GM04504 (cell line): ENCODE results near the gene MAP4.
"Not testable (repeated sequence)": the region's sequence is repeated elsewhere in the genome, so short reads cannot be mapped to it uniquely, and the experiment has no call there.

ENCODE experiments used
- DNase-seq: peaks from one replicate; pipeline ENCODE4 v3.0.0-alpha.2; 2012; ENCODE audit warnings: low read depth

The MAP4 gene

DNA sequence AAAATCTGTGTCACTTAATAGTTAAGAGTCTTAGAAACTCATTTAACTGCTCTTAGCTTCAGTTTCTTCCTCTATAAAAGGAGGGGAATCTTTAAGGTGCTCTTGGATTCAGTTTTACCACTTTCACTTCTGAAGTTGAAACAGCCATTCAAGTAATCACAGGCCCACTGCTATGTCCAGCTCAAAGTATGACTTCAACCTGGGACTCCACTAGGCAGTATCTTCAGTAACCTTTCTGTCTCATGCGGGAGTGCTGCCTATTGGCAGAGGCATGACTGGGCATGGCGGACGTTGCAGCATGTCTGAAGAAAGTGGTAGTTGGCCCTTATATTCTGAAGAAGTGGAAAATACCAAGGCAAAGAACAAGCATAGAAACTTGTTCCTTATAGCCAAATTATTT is 121.0 kb downstream of the MAP4 start:
- no peak for DNase-seq

DNA sequence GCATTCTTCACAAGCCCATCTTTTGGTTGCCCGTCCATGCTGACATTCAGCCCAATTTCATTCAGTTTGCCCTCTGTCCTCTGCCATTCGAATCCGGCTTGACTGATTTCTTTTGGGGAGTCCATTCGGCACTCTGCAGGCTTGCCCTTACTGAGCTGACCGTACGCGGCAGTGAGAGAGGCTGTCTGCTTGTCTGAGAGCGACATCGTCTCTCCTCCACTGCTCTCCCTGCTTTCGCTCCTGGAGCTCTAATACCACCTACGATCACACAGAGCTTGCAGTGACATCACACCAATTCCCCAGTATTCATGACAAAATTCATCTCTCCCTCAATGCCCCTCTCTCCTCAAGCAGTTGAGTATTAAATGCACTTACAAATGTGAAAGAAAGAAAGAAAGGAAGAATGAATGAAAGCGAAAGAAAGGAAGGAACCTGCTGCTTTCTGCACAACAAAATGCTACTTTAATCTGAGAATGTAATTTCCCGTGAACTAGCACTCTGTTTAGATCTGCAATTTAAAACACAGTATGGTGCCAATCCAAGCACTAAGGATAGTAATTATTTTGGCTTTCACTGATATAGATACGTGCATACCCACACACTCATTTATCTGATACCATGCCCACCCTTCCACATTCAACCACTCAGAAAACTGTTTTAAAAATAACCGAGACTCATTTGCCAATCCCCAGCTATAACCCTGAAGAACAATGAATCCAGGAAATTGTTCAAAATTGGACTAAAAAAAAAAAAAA is 123.8 kb downstream of the MAP4 start:
- no peak for DNase-seq

DNA sequence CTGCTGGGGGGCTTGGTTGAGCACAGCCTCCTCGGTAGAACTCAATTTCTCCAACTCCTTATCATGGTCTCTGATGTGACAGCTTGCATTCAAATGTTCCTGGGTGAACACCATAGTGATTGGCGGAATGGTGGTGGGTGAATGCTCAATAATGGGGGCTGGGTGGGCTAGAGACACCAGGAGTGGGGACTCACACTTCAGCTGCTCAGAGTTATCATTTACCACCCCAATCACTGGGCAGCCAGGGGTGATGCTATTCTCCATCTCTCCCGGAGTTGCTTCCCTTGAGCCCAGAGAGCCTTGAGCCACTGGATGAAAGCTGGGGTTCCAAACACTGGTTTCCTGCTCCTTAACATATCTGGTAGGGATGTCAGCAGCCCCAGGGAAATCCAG is 124.6 kb downstream of the MAP4 start:
- DNase-seq, result no peak

DNA sequence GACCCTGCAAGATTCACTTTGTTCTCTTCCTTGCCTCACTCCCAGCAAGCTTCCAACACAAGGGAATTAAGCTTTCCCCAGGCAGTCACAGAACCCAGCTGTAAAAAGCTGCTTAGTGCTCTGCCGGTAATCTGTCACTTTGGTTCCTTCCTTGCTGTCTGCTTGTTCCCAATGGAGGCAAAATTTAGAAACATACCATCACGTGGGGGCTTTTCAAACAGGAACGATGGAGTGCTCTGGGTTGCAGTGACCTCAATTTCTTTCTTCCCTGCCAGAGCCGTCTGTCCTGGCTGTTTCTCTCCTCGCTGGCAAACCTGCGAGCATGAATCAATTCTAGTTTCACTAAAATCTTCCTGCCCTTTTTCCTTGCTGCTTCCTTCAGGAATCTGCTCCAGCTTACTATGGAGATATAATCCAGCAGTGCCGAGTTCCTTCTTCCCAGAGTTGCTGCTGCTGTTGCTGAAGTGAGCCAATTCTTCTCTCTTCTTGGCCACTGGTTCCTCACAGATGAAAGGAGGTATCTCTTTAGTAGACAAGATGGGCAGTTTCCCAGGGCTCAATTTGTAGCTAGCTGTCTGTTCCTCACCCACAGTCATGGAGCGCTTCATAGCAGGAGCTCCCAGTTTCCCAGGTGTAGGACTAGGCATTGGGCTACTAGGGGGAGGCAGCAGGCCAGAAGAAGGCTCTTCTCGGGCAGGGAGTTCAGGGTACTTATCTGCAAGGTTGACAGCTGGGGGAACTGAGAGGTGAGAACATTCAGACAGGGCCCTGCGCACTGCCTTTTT is 125.2 kb downstream of the MAP4 start:
- no peak for DNase-seq

DNA sequence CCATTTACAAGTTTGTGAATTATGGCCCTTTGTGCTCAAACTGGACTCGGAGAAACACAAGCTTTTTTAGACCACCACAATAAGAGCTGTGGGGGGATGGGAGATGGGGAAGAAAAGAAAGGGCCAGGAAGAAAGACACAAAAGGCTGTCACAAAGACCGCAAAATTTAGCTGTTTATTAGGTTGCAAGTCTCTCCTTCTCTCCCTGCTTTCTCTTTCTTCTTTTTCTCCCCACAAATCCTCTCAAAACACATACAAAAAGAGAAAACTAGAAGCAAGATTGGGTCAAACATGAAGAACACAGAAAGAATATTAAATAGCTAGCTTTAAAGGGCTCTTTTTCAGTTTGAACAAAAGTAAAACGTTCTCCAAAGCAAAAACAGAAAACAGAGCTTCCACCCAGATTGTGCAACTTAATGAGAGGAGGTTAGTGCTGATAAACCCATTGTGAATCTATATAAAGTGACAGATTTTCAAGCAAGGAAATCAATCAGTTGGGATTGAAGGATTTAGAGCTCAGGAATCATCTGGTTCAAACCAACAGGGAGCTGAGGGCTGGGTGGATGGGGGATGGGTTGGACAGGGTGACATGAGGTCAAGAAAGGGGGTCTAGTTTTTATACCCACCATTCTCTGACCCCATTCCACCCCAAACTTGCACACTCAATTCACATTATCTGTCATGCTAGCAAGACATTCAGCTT is 125.9 kb downstream of the MAP4 start:
- DNase-seq, result no peak

DNA sequence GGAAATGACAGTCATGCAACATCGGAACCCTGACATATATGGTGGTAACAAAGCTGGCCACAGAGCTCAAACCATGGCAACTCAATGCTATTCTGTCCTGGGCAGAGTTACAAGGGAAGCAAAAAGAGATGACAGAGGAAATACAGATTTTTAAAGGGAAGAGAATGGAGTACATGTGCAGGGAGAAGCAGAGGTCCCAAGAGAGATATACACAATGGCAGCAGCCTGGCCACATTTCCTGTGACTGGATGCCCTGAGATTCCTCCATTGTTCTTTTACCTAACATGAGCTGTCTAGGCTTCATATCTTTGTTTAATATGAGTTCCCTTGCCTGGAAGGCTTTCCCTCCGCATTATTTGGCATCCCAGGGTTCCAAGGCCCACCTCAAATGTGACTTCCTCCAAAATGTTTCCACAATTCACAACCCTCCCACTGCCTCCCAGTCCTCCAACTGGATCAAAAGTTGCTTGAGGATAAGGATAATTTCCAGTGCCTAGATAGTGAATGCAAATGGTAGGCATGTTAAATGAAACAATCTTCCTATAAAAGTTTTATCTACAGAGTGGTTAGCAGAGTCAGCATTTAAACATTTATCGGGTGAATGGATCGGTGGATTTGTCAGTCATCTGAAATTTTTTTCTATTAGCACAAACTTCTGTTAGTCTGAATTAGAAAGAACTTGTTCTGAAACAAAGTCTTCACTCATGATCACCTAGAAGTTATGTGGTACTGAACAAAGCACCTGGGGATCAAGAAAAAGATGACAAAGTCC is 127.0 kb downstream of the MAP4 start:
- no peak for DNase-seq

DNA sequence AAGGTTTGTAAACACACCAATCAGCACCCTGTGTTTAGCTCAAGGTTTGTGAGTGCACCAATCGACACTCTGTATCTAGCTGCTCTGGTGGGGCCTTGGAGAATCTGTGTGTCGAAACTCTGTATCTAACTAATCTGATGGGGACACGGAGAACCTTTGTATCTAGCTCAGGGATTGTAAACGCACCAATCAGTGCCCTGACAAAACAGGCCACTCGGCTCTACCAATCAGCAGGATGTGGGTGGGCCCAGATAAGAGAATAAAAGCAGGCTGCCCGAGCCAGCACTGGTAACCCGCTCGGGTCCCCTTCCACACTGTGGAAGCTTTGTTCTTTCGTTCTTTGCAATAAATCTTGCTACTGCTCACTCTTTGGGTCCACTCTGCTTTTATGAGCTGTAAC is 128.2 kb downstream of the MAP4 start:
- not testable (repeated sequence) for DNase-seq

DNA sequence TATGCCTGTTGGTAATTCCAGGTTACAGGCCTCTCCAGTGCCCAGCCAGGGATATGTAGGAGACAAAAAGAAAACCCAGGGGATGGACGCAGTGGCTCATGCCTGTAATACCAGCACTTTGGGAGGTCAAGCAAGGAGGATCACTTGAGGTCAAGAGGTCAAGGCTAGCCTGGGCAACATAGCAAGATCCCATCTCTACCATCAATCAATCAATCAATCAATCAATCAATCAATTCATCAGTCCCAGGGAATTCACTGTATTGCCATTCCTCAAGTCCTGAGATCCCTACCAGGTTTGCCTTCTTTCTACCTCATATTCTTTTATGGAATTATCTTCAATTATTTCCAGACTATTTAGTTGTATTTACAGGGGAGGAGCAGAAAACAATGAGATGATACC is 131.0 kb downstream of the MAP4 start:
- DNase-seq, result no peak

DNA sequence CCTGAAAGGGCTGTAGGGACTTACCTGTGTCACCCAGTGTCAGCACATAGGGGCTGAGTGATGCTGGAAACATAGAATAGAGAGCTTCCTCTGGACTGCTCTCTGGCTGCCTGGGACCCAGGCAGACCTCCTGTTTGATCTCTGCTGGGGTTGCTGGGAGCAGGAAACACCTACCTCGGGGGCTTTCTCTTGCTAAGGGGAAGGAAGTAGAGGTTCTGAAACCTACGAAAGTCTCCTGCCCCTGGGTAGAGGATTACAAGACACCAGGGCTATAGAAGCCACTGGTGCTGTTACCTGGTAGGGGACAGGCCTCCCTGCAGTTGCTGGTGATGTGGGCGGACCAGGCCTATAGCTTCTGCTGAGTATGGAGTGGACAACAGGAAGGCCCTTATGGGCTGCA is 131.6 kb downstream of the MAP4 start:
- DNase-seq, result no peak

DNA sequence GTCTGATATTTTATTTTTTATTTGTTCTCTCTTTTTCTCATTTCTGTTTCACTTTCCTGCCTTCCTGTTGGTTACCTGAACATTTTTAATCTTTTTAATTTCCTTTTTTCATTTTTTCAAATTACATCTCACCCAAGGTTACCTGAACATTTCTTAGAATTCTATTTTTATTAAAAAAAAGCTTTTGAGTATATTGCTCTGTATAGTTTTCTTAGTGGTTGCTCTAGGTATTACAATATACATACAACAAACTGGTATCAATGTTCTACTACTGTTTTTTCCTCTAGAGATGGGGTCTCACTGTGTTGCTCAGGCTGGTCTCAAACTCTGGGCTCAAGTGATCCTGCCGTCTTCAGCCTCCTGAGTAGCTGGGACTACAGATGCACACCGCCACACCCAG is 133.9 kb downstream of the MAP4 start:
- no peak for DNase-seq

DNA sequence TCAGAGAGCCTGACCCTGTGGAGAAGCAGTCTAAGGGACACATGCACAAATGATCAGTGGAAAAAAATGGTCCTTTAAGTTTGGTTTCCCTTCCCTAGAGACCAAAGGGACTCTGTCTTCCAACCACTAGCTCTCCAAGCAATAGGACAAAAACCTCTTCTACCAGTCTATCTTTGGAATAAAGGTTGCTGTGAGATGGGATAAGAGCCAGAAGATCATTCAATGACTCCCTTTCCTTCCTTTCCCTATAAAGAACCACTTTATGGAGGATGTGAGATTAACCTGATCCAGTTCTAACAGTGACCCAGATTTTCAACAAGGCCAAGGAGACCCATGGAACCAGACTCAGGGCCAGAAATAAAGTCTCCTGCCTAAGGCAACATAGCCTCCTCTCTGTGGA is 138.5 kb downstream of the MAP4 start:
- no peak for DNase-seq

DNA sequence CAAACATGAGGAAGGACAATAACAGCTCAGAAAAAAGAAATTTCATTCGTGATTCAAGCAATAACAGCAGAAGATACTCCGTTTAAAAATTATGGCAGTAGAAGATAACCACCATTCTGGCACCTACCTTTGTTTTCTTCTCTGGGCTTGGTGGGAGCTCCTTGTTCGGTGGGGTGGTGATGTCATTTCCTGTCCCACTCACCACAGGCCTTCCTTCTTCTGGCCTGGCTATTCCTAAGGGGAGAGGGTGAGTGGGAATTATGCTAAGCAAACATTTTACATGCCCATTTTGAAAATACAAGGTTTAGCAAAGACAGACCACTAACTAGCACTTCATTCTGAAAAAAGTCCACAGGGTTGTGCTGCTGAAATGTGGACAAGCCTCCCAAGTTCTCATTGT is 138.9 kb downstream of the MAP4 start:
- no peak for DNase-seq

DNA sequence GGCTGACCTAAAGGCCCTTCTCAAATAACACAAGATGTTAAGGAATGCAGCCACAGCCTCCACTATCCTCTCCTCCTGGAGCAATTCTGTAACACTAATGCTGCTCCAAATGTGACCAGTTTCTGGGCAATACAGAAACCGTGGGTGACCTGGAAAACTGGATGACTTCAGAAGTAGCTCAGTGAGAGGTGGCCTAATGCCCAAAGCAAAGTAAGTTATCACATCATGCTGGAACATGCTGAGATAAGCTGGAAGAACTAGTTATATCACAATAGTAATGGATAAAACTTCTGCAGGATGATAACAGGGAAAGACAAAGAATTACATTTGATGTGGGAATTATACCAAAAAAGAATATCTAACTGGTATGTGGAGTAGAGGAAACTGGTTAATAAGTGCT is 141.3 kb downstream of the MAP4 start:
- DNase-seq, result no peak

DNA sequence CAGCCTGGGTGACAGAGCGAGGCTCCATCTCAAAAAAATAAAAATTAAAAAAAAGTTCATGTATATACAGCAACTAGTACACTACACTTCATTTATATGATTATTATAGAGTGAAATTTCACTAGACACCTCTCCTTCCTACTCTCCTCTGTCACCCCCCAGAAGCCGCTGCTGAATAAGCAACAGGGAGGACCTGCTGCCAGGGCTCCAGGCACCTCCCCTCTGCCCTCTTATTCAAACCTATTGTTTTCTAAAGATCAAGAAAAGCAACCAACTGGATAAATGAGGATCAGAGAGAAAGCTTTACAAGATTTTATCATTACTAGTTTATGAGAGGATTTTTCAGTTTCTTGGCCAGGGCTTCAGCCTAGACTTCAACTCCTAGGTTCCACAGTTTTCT is 141.8 kb downstream of the MAP4 start:
- no peak for DNase-seq

DNA sequence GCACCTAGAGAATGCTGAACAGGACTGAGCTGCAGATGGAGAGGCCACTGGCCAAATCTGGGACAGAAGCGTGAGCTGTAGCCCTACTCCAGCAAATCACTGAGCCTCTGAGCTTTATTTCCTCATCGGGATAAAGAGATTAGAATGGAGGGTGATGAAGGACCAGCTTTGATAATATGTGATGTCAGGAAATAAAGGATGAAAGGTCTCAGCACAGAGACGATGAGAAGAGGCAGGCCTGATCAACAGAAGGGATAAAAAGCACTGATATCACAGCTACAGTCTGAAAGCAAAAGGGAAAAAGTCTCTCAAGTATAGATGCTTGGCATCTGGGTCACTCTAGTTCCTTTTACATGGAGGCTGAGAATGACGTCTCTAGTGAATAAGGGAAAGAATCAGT is 143.3 kb downstream of the MAP4 start:
- DNase-seq, result no peak

DNA sequence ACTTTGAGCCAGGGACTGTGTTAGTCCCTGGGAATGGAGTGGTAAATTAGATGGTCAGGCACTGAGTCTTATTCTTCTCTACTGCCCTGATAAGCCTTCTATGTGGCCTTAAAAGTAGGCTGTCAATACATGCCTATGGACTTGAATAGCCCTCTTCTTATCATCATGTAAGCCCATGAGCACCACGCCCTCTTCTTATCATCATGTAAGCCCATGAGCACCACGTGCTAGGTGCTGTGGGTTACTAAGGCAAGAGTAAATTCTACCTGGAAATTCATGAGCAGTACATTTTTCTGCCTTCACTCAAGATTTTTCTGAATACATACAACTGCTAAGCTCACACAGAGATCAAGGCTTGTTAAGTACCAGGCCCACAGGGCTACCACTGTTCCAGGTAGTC is 144.8 kb downstream of the MAP4 start:
- no peak for DNase-seq

DNA sequence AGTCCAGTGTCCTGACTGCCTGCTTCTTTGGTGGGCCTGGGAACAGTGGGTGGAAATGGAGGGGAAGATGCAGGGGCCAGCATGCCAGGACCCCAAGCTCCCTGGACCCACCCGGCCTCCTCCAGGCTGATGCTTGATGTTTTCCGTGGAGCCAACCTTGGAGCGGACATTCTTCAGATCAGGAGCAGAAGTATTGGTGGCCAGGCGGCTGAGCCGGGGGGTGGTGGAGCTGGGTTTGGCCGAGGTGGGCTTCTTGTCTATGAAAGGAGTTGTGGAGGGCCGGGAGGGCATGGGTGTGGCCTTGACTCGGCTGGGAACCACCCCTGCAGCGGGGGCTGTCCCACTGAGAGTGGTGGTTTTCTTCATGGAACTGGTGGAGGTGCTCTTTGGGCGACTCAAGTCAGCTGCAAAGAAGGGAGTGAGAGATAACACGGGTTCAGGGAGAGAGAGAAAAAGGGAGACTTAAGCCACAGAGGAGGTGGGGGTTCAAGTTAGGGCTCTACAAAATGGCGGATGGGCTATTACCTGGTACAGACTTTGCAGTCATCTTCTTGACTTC is 145.4 kb downstream of the MAP4 start:
- no peak for DNase-seq

DNA sequence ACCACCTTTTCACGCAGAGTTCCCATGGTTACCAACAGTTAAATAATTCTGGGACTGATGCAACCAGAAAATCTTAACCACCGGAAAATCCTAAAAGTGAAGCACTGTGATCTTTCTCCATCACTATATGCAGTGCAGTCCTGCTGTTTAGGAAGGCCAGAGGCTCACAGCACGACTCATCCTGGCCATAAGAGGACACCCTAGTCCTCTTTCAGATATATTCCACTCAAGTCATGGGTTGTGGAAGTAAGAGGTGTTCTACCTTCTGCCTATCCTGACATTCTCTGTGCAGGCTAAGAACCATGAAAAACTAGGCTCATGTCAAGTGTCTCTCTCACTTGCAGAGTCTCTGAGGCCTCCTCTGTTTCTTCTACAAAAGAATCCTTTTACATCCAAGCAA is 146.1 kb downstream of the MAP4 start:
- no peak for DNase-seq

DNA sequence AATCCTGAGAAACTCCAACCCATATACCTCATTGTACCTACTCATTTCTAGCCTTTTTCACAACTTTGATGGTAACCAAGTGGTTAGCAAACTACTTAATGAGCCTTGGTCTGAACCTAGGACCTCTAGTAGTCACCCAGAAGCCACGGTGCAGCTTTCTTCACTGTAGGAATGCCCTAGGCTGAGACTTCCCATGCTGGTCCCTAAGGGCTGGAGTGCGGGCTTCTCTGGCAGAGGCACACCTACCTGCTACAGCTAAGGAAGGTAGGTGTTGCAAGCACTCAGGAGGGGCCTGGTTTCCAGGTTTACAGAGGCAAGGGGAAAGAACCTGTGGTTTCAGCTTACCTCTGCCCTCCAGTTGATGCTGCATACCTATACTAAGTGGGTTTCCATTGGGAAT is 147.9 kb downstream of the MAP4 start:
- DNase-seq, result no peak

DNA sequence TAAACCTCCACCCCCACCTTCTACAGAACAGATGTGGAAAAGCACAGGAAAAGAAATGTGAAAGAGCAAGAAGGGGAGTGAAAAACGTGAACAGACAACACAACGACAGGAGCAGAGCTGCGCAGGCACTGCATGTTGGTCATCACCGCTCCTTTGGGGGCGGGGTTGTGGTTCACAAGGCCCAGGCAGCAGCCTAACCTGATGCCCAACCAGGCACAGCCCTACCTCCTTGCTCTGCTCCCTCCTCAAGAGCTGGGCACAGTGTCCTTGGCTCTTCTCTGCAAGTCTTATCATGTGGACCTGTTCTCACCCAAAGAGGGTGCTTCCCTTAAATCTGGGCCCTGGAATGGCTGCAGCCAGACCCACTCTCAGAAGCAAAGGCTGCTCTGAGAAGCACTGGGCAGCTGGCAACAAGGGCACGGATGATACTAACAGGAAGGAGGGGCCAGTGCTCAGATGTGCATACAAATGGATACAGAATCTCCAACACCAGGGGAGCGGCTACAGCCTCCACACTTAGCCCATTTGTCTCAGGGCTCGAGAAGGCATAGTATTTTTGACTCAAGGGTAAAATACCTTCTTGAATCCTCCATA is 148.7 kb downstream of the MAP4 start:
- no peak for DNase-seq

DNA sequence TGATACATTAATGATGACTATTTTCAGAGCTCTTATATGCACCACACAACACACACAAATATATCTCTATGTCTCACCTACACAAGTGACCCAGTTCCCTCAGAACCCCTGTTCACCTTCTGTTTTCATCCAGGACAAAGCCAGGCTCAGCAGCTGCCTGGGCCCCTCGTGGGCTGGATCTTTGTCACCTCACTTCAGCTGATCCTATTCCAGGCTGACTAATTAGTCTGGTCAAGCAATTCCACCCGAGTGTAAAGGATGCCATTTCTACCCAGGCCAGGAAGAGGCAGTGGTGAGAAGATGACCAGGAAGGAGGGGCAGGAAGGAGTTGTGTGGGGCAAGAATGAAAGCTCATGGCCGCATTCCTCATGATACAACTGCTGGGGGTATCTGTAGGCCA is 151.0 kb downstream of the MAP4 start:
- no peak for DNase-seq
